ENCODE data around the gene ECSCR.
"Not testable (repeated sequence)": the region's sequence is repeated elsewhere in the genome, so short reads cannot be mapped to it uniquely, and the experiment has no call there.

Gene ECSCR

DNA sequence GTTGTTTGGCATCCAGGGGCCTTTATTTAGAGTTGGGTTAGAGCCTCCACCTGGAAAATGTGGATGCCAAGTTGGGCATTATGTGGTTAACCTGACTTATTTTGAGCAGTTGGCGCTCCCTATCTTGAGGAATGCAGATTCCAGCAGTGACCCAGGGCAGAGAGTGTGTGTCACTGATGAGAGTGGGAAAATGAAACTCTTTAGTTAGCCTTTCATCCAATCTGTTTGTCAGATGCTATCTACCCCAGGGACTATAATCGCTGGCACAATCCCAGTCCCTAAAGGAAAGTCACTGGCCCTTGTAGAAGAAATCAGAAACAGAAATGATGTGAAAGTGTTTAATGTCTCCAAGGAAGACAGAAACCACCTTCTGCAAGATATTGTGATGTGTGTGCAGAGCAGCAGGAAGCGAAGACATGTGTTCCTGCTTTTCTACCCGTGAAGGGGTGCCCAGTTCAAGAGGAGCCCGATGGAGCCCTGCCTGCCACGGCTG lies 30.2 kb upstream of the ECSCR start:
- peak overlapping the region; percentile 22 for H3K4me3 ChIP-seq (ENCODE audit: low read length)
- peak; percentile 71 for DNase-seq (ENCODE audit: low read depth)

DNA sequence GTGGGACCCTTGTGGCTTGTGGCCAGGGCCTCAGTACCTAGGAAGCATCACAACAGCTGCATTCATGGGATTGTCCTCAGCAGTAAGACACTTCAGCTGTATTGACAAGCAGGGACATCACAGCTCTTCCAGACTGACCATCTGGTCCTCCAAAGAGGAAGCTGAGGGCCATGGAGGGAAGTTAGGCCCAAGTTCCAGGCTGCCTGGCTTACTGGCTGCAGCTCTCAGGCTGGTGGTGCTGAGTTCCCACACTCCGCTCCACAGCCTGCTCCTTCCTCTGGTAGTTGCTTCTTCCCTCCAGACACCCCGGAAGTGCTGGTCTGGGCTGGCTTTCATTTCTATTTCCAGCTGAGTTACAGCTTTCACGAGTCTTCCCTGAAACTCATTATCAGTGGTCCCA lies 25.7 kb upstream of the ECSCR start:
- no peak overlapping the region for H3K4me3 ChIP-seq (ENCODE audit: low read length)
- no peak for DNase-seq (ENCODE audit: low read depth)
- TF ChIP-seq, protein P1, sequence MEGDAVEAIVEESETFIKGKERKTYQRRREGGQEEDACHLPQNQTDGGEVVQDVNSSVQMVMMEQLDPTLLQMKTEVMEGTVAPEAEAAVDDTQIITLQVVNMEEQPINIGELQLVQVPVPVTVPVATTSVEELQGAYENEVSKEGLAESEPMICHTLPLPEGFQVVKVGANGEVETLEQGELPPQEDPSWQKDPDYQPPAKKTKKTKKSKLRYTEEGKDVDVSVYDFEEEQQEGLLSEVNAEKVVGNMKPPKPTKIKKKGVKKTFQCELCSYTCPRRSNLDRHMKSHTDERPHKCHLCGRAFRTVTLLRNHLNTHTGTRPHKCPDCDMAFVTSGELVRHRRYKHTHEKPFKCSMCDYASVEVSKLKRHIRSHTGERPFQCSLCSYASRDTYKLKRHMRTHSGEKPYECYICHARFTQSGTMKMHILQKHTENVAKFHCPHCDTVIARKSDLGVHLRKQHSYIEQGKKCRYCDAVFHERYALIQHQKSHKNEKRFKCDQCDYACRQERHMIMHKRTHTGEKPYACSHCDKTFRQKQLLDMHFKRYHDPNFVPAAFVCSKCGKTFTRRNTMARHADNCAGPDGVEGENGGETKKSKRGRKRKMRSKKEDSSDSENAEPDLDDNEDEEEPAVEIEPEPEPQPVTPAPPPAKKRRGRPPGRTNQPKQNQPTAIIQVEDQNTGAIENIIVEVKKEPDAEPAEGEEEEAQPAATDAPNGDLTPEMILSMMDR (conservative IDR thresholded peaks at IDR 0.05; ENCODE audit: low read length) = no peak

More for the DNA sequence above, 30.2 kb upstream of the ECSCR start:
- TF ChIP-seq, protein P1 (conservative IDR thresholded peaks at IDR 0.05; ENCODE audit: low read length) = 0 out of 2 replicates have a peak, but pooled peaks have one; percentile 6

DNA sequence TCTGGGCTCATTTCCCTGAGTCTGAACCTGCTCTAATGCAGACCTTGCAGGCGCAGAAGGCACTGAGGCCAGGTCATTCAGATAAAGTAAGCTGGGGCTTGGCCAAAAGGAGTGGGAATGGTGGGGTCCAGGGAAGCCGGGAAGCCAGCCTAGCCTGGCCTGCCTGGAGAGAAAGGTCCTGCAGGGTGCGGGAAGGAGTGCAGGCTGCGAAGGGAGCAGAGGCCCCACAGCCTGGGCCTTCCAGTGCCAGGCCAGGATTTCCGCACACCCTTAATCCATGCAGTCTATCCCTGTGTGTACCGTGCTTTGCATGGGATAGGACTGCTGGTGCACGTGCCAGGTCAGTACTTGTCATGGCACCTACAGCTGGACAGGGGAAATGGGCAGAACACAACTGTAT lies 23.7 kb upstream of the ECSCR start:
- TF ChIP-seq, protein P1 (conservative IDR thresholded peaks at IDR 0.05; ENCODE audit: low read length) = no peak
- no peak for DNase-seq (ENCODE audit: low read depth)
- no peak overlapping the region for H3K4me3 ChIP-seq (ENCODE audit: low read length)

DNA sequence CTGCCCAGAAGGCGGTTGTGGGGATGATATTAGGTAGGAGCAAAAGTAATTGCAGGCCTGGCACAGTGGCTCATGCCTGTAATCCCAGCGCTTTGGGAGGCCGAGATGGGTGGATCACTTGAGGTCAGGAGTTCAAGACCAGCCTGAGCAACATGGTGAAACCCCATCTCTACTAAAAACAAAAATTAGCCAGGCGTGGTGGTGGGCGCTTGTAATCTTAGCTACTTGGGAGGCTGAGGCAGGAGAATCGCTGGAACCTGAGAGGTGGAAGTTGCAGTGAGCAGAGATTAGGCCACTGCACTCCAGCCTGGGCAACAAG lies 20.3 kb upstream of the ECSCR start:
- not testable (repeated sequence) for DNase-seq (ENCODE audit: low read depth)
- peak overlapping the region; percentile 87 for H3K4me3 ChIP-seq (ENCODE audit: low read length)

DNA sequence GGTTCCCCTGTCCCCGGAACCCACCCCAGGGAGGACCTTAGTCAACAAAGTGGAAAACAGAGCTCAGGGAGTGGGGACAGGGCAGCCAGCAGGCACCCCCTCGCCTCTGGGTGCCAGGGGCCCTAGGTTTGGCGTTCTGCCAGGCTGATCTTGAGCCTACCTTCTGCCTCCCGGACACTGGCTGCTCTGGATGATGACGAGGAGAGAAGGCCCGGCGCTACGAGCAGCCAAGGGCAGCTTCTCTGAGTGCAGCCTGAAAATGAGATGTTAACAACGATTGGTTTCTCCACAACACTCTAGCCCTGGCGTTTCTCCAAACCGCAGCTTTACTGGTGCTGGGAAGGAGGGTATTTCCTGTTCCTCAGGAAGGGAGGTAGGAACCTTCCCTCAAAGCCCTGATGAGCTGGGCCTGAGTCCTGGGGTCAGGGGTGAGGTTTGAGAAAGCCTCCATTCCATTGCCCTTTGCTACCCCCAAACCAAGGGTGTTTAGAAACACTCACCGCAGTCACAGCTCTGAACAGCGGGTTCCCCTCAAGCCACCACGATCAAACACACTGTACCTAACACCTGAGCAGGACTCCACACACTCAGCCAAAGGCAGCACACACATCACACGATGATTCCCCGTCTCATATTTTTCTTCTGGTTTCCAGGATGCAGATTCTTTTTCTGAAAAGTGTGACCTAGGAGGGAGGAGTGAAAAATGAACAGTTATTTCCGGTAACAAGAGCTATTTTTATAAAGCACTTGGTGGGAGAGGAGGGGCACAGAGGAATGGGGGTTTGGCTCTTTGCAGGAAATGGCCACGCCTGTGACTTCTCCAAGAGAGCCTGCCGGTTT lies 19.7 kb upstream of the ECSCR start, which contains the start of gene STING1:
Gene STING1 (minus strand): TSS at position 709 of the 840 bp plus-strand sequence. CDS start 1,054 bp downstream, outside the sequence.
- peak within 1 kb of the TSS; percentile 87 for H3K4me3 ChIP-seq (ENCODE audit: low read length)
- DNase-seq (ENCODE audit: low read depth) = peak; percentile 97
- TF ChIP-seq, protein P1 (conservative IDR thresholded peaks at IDR 0.05; ENCODE audit: low read length) = no peak

DNA sequence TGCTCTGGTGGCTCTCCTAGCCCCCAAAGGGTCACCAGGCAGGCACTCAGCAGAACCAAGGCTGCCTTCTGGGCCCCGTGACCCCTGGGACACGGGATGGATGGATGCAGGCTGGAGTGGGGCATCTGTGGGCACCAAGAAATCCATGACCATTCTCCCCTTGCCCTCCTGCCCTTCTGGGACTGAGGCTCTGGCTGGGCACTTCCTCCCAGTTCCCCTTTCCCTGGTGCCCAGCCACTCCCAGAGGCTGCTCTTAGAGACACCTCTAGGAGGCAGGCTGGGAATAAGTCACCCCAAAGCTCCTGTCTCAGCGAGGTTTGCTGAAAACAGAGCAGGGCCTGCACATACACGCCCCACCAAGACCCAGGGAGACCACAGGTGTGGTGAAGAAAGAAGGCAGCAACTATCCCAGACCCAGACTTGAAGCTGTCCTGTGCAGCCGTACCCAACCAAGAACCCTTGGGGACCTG lies 19.1 kb upstream of the ECSCR start:
- TF ChIP-seq, protein P1 (conservative IDR thresholded peaks at IDR 0.05; ENCODE audit: low read length) = peak; percentile 41
- DNase-seq (ENCODE audit: low read depth) = peak; percentile 55
- H3K4me3 ChIP-seq (ENCODE audit: low read length) = peak overlapping the region; percentile 87

DNA sequence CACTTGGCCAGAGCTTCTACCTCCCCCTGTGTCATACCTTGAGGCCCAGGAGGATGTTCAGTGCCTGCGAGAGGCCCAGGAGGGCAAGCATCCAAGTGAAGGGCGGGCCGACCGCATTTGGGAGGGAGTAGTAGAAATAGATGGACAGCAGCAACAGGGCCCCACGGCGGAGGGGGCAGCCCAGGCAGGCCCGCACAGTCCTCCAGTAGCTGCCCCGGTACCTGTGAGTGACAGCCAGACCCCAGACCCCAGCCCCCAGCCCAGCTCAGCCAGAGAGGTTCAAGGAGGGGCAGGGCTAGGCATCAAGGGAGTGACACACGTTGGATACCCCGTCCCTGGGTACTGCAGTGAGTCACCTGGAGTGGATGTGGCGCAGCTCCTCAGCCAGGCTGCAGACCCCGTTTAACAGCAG lies 18.6 kb upstream of the ECSCR start:
- peak overlapping the region; percentile 87 for H3K4me3 ChIP-seq (ENCODE audit: low read length)
- DNase-seq (ENCODE audit: low read depth) = no peak
- TF ChIP-seq, protein P1 (conservative IDR thresholded peaks at IDR 0.05; ENCODE audit: low read length) = no peak

DNA sequence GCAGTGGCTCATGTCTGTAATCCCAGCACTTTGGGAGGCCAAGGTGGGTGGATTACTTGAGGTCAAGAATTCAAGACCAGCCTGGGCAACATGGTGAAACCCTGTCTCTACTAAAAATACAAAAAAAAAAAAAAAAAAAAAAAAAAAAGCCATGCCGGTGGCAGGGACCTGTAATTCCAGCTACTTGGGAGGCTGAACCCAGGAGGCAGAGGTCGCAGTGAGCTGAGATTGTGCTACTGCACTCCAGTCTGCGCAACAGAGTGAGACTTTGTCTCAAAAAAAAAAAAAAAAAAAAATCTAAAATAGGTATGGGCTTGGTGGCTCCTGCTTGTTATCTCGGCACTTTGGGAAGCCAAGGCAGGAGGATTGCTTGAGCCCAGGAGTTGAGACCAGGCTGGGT lies 17.2 kb upstream of the ECSCR start:
- DNase-seq (ENCODE audit: low read depth); H3K4me3 ChIP-seq (ENCODE audit: low read length): not testable (repeated sequence)

DNA sequence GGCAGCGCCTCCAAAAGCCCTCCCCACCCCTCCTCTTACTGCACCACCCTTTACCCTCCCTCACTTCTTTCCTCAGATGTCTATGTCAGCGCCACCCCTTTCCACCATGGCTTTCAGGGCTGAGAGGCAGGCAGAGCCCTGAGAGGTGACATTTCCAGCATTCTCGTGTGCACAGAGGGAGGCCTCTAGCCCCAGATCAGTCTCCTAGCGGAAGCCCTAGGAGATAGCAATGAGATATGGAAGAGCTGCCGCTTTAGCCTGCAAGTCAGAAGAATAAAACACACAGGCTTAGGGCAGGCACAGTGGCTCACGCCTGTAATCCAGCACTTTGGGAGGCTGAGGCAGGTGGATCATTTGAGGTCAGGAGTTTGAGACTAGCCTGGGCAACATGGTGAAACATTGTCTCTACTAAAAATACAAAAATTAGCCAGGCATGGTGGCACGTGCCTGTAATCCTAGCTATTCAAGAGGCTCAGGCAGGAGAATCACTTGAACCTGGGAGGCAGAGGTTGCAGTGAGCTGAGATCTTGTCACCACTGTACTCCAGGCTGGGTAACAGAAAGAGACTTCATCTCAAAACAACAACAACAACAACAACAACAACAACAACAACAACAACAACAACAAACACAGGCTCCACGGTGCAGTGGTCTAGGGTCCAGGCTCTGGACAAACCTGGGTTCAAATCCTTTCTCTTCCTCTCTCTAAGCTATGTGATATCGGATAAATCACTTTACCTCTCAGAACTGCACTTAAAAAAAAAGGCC lies 16.3 kb upstream of the ECSCR start:
- H3K4me3 ChIP-seq (ENCODE audit: low read length); DNase-seq (ENCODE audit: low read depth): not testable (repeated sequence)
